GM13976 (cell line): Measurements from ENCODE around the gene CHST15.

Experiments used
- DNase-seq: peaks from one replicate; pipeline ENCODE4 v3.0.0; 2012; ENCODE audit warnings: low spot score
- in situ Hi-C: fragments of 300-500 bp; cut with MboI; formaldehyde crosslinking; loops from one replicate; pipeline ENCODE4 v1.12.0; 2022; ENCODE audit warnings: low sequenced_read_pairs, mixed read lengths, inconsistent platforms; ENCODE audit not compliant: unreplicated experiment
- TF ChIP-seq, protein P1 (sequence below): IDR thresholded peaks from 2 replicates; pipeline ENCODE4 v1.5.1; 2012; ENCODE audit warnings: borderline replicate concordance, mild to moderate bottlenecking; ENCODE audit not compliant: insufficient read depth; ENCODE audit errors: extremely low read depth, missing control alignments, control extremely low read depth

The CHST15 gene

GRCh38 chr10:123990889-123991288 lies 102.5 kb downstream of the CHST15 start:
- no peak for DNase-seq
- TF ChIP-seq, protein P1, sequence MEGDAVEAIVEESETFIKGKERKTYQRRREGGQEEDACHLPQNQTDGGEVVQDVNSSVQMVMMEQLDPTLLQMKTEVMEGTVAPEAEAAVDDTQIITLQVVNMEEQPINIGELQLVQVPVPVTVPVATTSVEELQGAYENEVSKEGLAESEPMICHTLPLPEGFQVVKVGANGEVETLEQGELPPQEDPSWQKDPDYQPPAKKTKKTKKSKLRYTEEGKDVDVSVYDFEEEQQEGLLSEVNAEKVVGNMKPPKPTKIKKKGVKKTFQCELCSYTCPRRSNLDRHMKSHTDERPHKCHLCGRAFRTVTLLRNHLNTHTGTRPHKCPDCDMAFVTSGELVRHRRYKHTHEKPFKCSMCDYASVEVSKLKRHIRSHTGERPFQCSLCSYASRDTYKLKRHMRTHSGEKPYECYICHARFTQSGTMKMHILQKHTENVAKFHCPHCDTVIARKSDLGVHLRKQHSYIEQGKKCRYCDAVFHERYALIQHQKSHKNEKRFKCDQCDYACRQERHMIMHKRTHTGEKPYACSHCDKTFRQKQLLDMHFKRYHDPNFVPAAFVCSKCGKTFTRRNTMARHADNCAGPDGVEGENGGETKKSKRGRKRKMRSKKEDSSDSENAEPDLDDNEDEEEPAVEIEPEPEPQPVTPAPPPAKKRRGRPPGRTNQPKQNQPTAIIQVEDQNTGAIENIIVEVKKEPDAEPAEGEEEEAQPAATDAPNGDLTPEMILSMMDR = no peak
- in situ Hi-C loops = no loop called here

GRCh38 chr10:123988694-123989093 lies 104.7 kb downstream of the CHST15 start:
- DNase-seq = no peak
- TF ChIP-seq, protein P1 = no peak
- in situ Hi-C loops = no loop called here

- TF ChIP-seq, protein P1 = no peak
- in situ Hi-C loops = no loop called here
- no peak for DNase-seq
Measured at GRCh38 chr10:123986736-123987135, 106.7 kb downstream of the CHST15 start.

GRCh38 chr10:123974406-123974805 lies 119.0 kb downstream of the CHST15 start:
- in situ Hi-C loops = loop anchor here (25.0 kb wide), 1 partner anchor 887 kb away; no protein-coding TSS in a partner anchor
- no peak for DNase-seq
- TF ChIP-seq, protein P1 = no peak

DNA sequence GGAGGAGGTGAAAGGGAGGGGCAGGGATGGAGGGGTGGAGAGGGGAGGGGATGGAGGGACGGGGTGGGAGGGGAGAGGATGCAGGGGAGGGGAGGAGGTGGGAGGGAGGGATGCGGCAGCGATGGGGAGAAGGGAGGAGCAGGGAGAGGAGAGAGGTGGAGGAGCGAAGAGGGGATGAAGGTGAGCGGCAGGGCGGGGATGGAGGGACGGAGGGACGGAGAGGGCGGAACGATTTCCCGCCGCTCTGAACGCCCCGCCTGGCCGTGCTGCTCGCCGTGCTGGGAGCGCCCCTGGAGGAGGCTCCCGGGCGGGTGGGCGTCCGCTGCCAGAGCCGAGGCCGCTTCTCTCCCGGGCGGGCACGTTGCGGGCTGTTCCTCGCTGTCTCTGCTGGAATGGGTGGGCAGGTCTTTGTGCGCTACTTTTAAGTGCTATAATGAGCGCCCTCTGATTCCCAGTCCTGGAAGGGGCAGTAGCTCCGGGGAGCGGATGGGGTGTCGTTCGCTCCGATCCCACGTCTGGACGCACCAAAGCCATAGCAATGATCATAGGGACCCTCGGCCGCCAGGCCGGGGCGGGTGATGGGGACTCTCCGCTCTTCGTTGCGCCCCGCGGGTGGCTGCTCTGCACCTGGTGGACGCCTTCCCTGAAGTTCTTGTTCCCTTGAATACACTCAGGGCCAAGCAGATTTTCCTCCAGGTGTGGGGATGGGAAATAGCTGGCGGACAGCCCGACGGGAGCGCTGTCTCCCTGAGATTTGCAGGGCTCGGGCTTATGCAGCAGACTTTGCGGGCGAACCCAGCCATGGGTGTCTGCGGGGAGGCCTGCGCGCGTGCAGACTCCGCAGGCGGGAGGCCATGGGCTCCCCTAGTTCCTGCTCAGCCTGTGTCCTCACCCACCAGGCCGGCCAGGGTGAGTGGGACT lies 120.7 kb downstream of the CHST15 start:
- no peak for DNase-seq
- in situ Hi-C loops = loop anchor here (25.0 kb wide), 1 partner anchor 885 kb away; no protein-coding TSS in a partner anchor
- TF ChIP-seq, protein P1 = no peak

- no peak for DNase-seq
- in situ Hi-C loops = loop anchor here (25.0 kb wide), 1 partner anchor 884 kb away; no protein-coding TSS in a partner anchor
- TF ChIP-seq, protein P1 = no peak
Measured at GRCh38 chr10:123970927-123971286, 122.5 kb downstream of the CHST15 start.
